Neuronal stem cell (in vitro differentiated cells): ENCODE results near the gene TM9SF4.

Experiments used
- DNase-seq: peaks from one replicate; pipeline ENCODE4 v3.0.0-alpha.2; 2013; ENCODE audit warnings: low spot score
- H2AFZ ChIP-seq: one replicate; pipeline ENCODE4 v1.6.1; 2013; ENCODE audit warnings: mild to moderate bottlenecking, low read length, inconsistent platforms
- H2AK5ac ChIP-seq: 2 replicates; pipeline ENCODE4 v1.6.1; 2013; ENCODE audit warnings: low read depth, mild to moderate bottlenecking, inconsistent platforms, low read length, moderate library complexity, mixed read lengths
- H2BK120ac ChIP-seq: 2 replicates; pipeline ENCODE4 v1.6.1; 2013; ENCODE audit warnings: low read depth, mild to moderate bottlenecking, inconsistent platforms, low read length, moderate library complexity, mixed read lengths
- H2BK12ac ChIP-seq: one replicate; pipeline ENCODE4 v1.6.1; 2013; ENCODE audit warnings: low read length, inconsistent platforms
- H2BK15ac ChIP-seq: 2 replicates; pipeline ENCODE4 v1.6.1; 2013; ENCODE audit warnings: mild to moderate bottlenecking, low read length, inconsistent platforms, mixed read lengths
- H2BK5ac ChIP-seq: one replicate; pipeline ENCODE4 v1.6.1; 2013; ENCODE audit warnings: inconsistent platforms, mild to moderate bottlenecking, low read length, moderate library complexity
- H3K14ac ChIP-seq: one replicate; pipeline ENCODE4 v1.6.1; 2013; ENCODE audit warnings: low read length, inconsistent platforms
- H3K18ac ChIP-seq: 2 replicates; pipeline ENCODE4 v1.6.1; 2013; ENCODE audit warnings: low read length, inconsistent platforms
- H3K23ac ChIP-seq: 2 replicates; pipeline ENCODE4 v1.6.1; 2013; ENCODE audit warnings: low read depth, mild to moderate bottlenecking, mixed read lengths, low read length, inconsistent platforms; ENCODE audit not compliant: poor library complexity
- H3K27ac ChIP-seq: replicated peaks from 3 replicates; pipeline ENCODE4 v1.5.1; 2013; ENCODE audit warnings: low read length, inconsistent platforms
- H3K27me3 ChIP-seq, 3 experiments: 2 replicates each; pipeline ENCODE4 v1.6.1; 2013; ENCODE audit warnings: low read length in 3 of 3, mild to moderate bottlenecking in 2 of 3, inconsistent platforms in 1 of 3, low read depth in 1 of 3, mixed read lengths in 1 of 3, moderate library complexity in 1 of 3; ENCODE audit not compliant: control insufficient read depth in 3 of 3, insufficient read depth in 3 of 3
- H3K36me3 ChIP-seq, 2 donors: replicated peaks in 1 of 2; 2 replicates each; pipeline ENCODE4 v1.6.1; 2013; ENCODE audit warnings: low read length in 2 of 2; ENCODE audit not compliant: control insufficient read depth in 2 of 2, insufficient read depth in 2 of 2
- H3K4ac ChIP-seq: 2 replicates; pipeline ENCODE4 v1.6.1; 2013; ENCODE audit warnings: inconsistent platforms, mild to moderate bottlenecking, low read length, moderate library complexity
- H3K4me1 ChIP-seq, 2 donors: 1 replicate in 1 of 2; 2 replicates in 1 of 2; pipeline ENCODE4 v1.6.1; 2013; ENCODE audit warnings: low read length in 2 of 2, low read depth in 1 of 2; ENCODE audit not compliant: control insufficient read depth in 2 of 2, insufficient read depth in 1 of 2
- H3K4me2 ChIP-seq: one replicate; pipeline ENCODE4 v1.6.1; 2013; ENCODE audit warnings: mild to moderate bottlenecking, low read length, inconsistent platforms; ENCODE audit not compliant: insufficient read depth, poor library complexity, severe bottlenecking
- H3K4me3 ChIP-seq, 2 donors: 2 replicates each; pipeline ENCODE4 v1.5.1; 2013; ENCODE audit warnings: low read length in 2 of 2, mild to moderate bottlenecking in 2 of 2, inconsistent platforms in 1 of 2, moderate library complexity in 1 of 2
- H3K79me1 ChIP-seq: one replicate; pipeline ENCODE4 v1.6.1; 2013; ENCODE audit warnings: low read depth, mild to moderate bottlenecking, inconsistent platforms, low read length, moderate library complexity
- H3K9ac ChIP-seq: one replicate; pipeline ENCODE4 v1.6.1; 2013; ENCODE audit warnings: mild to moderate bottlenecking, low read depth, low read length, inconsistent platforms; ENCODE audit not compliant: poor library complexity
- H3K9me3 ChIP-seq, 2 donors: replicated peaks in 1 of 2; 2 replicates each; pipeline versions ENCODE3 to v1.6.1; 2013; ENCODE audit warnings: low read length in 2 of 2, mild to moderate bottlenecking in 2 of 2, inconsistent platforms in 1 of 2, low read depth in 1 of 2, mixed read lengths in 1 of 2, moderate library complexity in 1 of 2; ENCODE audit not compliant: control insufficient read depth in 2 of 2, insufficient read depth in 1 of 2
- H4K8ac ChIP-seq: one replicate; pipeline ENCODE4 v1.6.1; 2013; ENCODE audit warnings: low read depth, mild to moderate bottlenecking, inconsistent platforms, low read length, moderate library complexity
- H4K91ac ChIP-seq: one replicate; pipeline ENCODE4 v1.6.1; 2013; ENCODE audit warnings: low read length, low read depth, mild to moderate bottlenecking, inconsistent platforms; ENCODE audit not compliant: poor library complexity
- WGBS, 2 donors: extraction: QIAGEN DNeasy Blood & Tissue Kit; methylation state at CpG; one replicate each; pipeline ENCODE4 v1.1.7; 2013; ENCODE audit warnings: missing lambda C conversion rate in 2 of 2, mixed read lengths in 1 of 2; ENCODE audit not compliant: insufficient read length in 2 of 2, insufficient replicate concordance in 1 of 2; ENCODE audit errors: extremely low coverage in 2 of 2; 5-methylcytosine and 5-hydroxymethylcytosine counted together

The TM9SF4 gene

GRCh38 chr20:32149566-32150170, 40.2 kb downstream of the TM9SF4 start:
- Histone ChIP-seq H2AK5ac (no peak overlapping the region), H3K14ac (no peak overlapping the region), H2BK15ac (no peak overlapping the region), H3K27ac (no peak overlapping the region), H3K4me1 (no peaks in the 10 kb centered on the region), H3K36me3 (peaks cover 48 to 89% of the 10 kb centered on the region in 2 donors), H3K18ac (no peak overlapping the region), H2AFZ (no peak overlapping the region), H2BK5ac (no peak overlapping the region), H3K23ac (peak overlapping the region; percentile 80), H3K4ac (no peak overlapping the region), H3K9ac (no peak overlapping the region), H3K27me3 (no peaks in the 10 kb centered on the region), H3K79me1 (peaks cover 7% of the 10 kb centered on the region), H2BK12ac (no peak overlapping the region), H4K91ac (no peak overlapping the region), H3K4me2 (no peak overlapping the region), H4K8ac (no peak overlapping the region), H2BK120ac (no peak overlapping the region), H3K9me3 (peaks cover 0 to 2% of the 10 kb centered on the region in 2 donors), H3K4me3 (no peak overlapping the region)
- WGBS, 2 donors = no CpG with 5 or more reads among the region's 8 CpGs
- no peak for DNase-seq

- H3K4me2 ChIP-seq = no peak overlapping the region
- H3K23ac ChIP-seq = no peak overlapping the region
- H2BK5ac ChIP-seq = no peak overlapping the region
- DNase-seq = no peak
- no peak overlapping the region for H2BK120ac ChIP-seq
- no peak overlapping the region for H3K27ac ChIP-seq
- H2AFZ ChIP-seq = no peak overlapping the region
- peaks cover 0 to 2% of the 10 kb centered on the region in 2 donors for H3K9me3 ChIP-seq
- no peak overlapping the region for H3K18ac ChIP-seq
- no peak overlapping the region for H3K9ac ChIP-seq
- H3K4me3 ChIP-seq = peak overlapping the region in 1 of 2 donors; percentile 10
- no peak overlapping the region for H2AK5ac ChIP-seq
- no peak overlapping the region for H4K8ac ChIP-seq
- WGBS, 2 donors = no CpG with 5 or more reads among the region's 10 CpGs
- H3K79me1 ChIP-seq = peaks cover 5% of the 10 kb centered on the region
- no peak overlapping the region for H4K91ac ChIP-seq
- H3K4me1 ChIP-seq = peaks cover 0 to 3% of the 10 kb centered on the region in 2 donors
- H2BK12ac ChIP-seq = no peak overlapping the region
- H3K14ac ChIP-seq = no peak overlapping the region
- H2BK15ac ChIP-seq = no peak overlapping the region
- H3K27me3 ChIP-seq = no peaks in the 10 kb centered on the region
- H3K36me3 ChIP-seq = peaks cover 44 to 89% of the 10 kb centered on the region in 2 donors
- no peak overlapping the region for H3K4ac ChIP-seq
Measured at GRCh38 chr20:32150291-32150848, 40.9 kb downstream of the TM9SF4 start.

- H4K91ac ChIP-seq = no peak overlapping the region
- no peak overlapping the region for H2BK5ac ChIP-seq
- DNase-seq = no peak
- peaks cover 0 to 5% of the 10 kb centered on the region in 2 donors for H3K4me1 ChIP-seq
- H2AFZ ChIP-seq = no peak overlapping the region
- no CpG with 5 or more reads among the region's 6 CpGs for WGBS, 2 donors
- no peak overlapping the region for H3K4me2 ChIP-seq
- H3K36me3 ChIP-seq = peaks cover 33 to 87% of the 10 kb centered on the region in 2 donors
- H3K27ac ChIP-seq = no peak overlapping the region
- H3K14ac ChIP-seq = no peak overlapping the region
- H3K9me3 ChIP-seq = peaks cover 0 to 2% of the 10 kb centered on the region in 2 donors
- no peak overlapping the region for H4K8ac ChIP-seq
- H3K4me3 ChIP-seq = peak overlapping the region in 1 of 2 donors; percentile 23
- no peak overlapping the region for H2BK120ac ChIP-seq
- H3K27me3 ChIP-seq = no peaks in the 10 kb centered on the region
- no peak overlapping the region for H3K9ac ChIP-seq
- peaks cover 5% of the 10 kb centered on the region for H3K79me1 ChIP-seq
- no peak overlapping the region for H2AK5ac ChIP-seq
- H3K4ac ChIP-seq = no peak overlapping the region
- H3K18ac ChIP-seq = no peak overlapping the region
- no peak overlapping the region for H2BK12ac ChIP-seq
- H3K23ac ChIP-seq = peak overlapping the region; percentile 11
- no peak overlapping the region for H2BK15ac ChIP-seq
Measured at GRCh38 chr20:32152421-32153155, 43.1 kb downstream of the TM9SF4 start.

GRCh38 chr20:32153156-32153665, 43.7 kb downstream of the TM9SF4 start:
- H3K4me2 ChIP-seq = no peak overlapping the region
- H2BK5ac ChIP-seq = no peak overlapping the region
- H3K79me1 ChIP-seq = peaks cover 5% of the 10 kb centered on the region
- H4K8ac ChIP-seq = no peak overlapping the region
- no peak overlapping the region for H3K18ac ChIP-seq
- no peak overlapping the region for H3K23ac ChIP-seq
- no peak overlapping the region for H2AK5ac ChIP-seq
- H3K14ac ChIP-seq = no peak overlapping the region
- H3K4me3 ChIP-seq = no peak overlapping the region
- no peak overlapping the region for H2BK120ac ChIP-seq
- peaks cover 0 to 5% of the 10 kb centered on the region in 2 donors for H3K4me1 ChIP-seq
- no peak for DNase-seq
- H2BK15ac ChIP-seq = no peak overlapping the region
- H3K27ac ChIP-seq = no peak overlapping the region
- H3K27me3 ChIP-seq = no peaks in the 10 kb centered on the region
- no peak overlapping the region for H2AFZ ChIP-seq
- H3K9me3 ChIP-seq = peaks cover 0 to 2% of the 10 kb centered on the region in 2 donors
- no peak overlapping the region for H4K91ac ChIP-seq
- H2BK12ac ChIP-seq = no peak overlapping the region
- no CpG with 5 or more reads among the region's 4 CpGs for WGBS, 2 donors
- peaks cover 39 to 87% of the 10 kb centered on the region in 2 donors for H3K36me3 ChIP-seq
- H3K9ac ChIP-seq = no peak overlapping the region
- H3K4ac ChIP-seq = no peak overlapping the region
